ENCODE data around the gene SRRM4. TPM values are rescaled to one million over a fixed set of nuclear protein-coding genes. Genes with fewer than 3 reads are reported as not detected.
A peak's percentile ranks its signal among the peaks of the same experiment; 100 is the strongest.

SRRM4 gene
- total RNA-seq, 4 donors from 2014 or later = not detected

GRCh38 chr12:119206348-119207062 lies 225.2 kb downstream of the SRRM4 start:
- Histone ChIP-seq H3K4me3 (no peak overlapping the region), H3K36me3 (no peaks in the 10 kb centered on the region), H3K9me3 (no peaks in the 10 kb centered on the region), H3K27ac (no peak overlapping the region), H3K27me3 (no peaks in the 10 kb centered on the region), H3K4me1 (peaks cover 20% of the 10 kb centered on the region)
- 64% methylated on average over 8 of the region's 8 CpGs for WGBS
- no peak for TF ChIP-seq CTCF (IDR thresholded peaks at IDR 0.05)
- TF ChIP-seq POLR2A (IDR thresholded peaks at IDR 0.05) = no peak
- no peak for TF ChIP-seq EP300 (IDR thresholded peaks at IDR 0.05)
- TF ChIP-seq POLR2AphosphoS5 (IDR thresholded peaks at IDR 0.05) = no peak
- no peak for DNase-seq (ENCODE audit: low spot score in 2 of 2)

GRCh38 chr12:119207063-119207560 lies 225.8 kb downstream of the SRRM4 start:
- DNase-seq (ENCODE audit: low spot score in 2 of 2) = no peak
- no peaks in the 10 kb centered on the region for H3K9me3 ChIP-seq
- H3K27ac ChIP-seq = no peak overlapping the region
- no peak overlapping the region for H3K4me3 ChIP-seq
- H3K4me1 ChIP-seq = peaks cover 20% of the 10 kb centered on the region
- no peaks in the 10 kb centered on the region for H3K36me3 ChIP-seq
- TF ChIP-seq POLR2AphosphoS5 (IDR thresholded peaks at IDR 0.05) = no peak
- no peak for TF ChIP-seq CTCF (IDR thresholded peaks at IDR 0.05)
- no peak for TF ChIP-seq EP300 (IDR thresholded peaks at IDR 0.05)
- no peak for TF ChIP-seq POLR2A (IDR thresholded peaks at IDR 0.05)
- 97% methylated on average over 2 of the region's 2 CpGs for WGBS
- no peaks in the 10 kb centered on the region for H3K27me3 ChIP-seq

- no peak overlapping the region for H3K4me3 ChIP-seq
- DNase-seq (ENCODE audit: low spot score in 2 of 2) = peak; percentile 88 to 91
- peaks cover 20% of the 10 kb centered on the region for H3K4me1 ChIP-seq
- H3K9me3 ChIP-seq = no peaks in the 10 kb centered on the region
- WGBS = 10% methylated on average over 5 of the region's 6 CpGs
- TF ChIP-seq POLR2AphosphoS5 (IDR thresholded peaks at IDR 0.05) (peak in 2 of 3 donors; percentile 10 to 44), CTCF (IDR thresholded peaks at IDR 0.05) (no peak), EP300 (IDR thresholded peaks at IDR 0.05) (peak; percentile 73)
- no peaks in the 10 kb centered on the region for H3K27me3 ChIP-seq
- peak overlapping the region; percentile 62 for H3K27ac ChIP-seq
- H3K36me3 ChIP-seq = no peaks in the 10 kb centered on the region
These were observed 227.3 kb downstream of the SRRM4 start for GRCh38 chr12:119208626-119209061.

- Histone ChIP-seq H3K9me3 (no peaks in the 10 kb centered on the region), H3K27me3 (no peaks in the 10 kb centered on the region), H3K4me1 (peaks cover 20% of the 10 kb centered on the region), H3K36me3 (no peaks in the 10 kb centered on the region), H3K27ac (no peak overlapping the region), H3K4me3 (no peak overlapping the region)
- no peak for DNase-seq (ENCODE audit: low spot score in 2 of 2)
- 73% methylated on average over 13 of the region's 13 CpGs for whole genome bisulfite sequencing
- TF ChIP-seq POLR2A (IDR thresholded peaks at IDR 0.05) = no peak
These were observed 230.5 kb downstream of the SRRM4 start for GRCh38 chr12:119211884-119212283.

Other genes with a start within 250 kb of the SRRM4 start
- gene HSPB8, start 197.4 kb downstream of the SRRM4 start, total RNA-seq = 100 to 1,000 TPM in 2 of 4 donors, 10 to 100 TPM in 2; 28.1 to 126 (median 73.1) TPM